22Rv1 (cell line): Measurements from ENCODE around the gene NDRG4.

Experiments
- H3K27ac ChIP-seq: fragments of 450-650 bp; 2 replicates; pipeline ENCODE4 v1.5.1; 2017
- ZFX ChIP-seq: fragments of 450-650 bp; IDR thresholded peaks from 2 replicates; pipeline ENCODE4 v1.6.1; 2017; ENCODE audit warnings: antibody characterized with exemption, borderline replicate concordance
- TF ChIP-seq, protein P1 (sequence below): fragments of 450-650 bp; IDR thresholded peaks from 2 replicates; pipeline ENCODE4 v1.5.1; 2017; ENCODE audit warnings: mild to moderate bottlenecking

The NDRG4 gene

DNA sequence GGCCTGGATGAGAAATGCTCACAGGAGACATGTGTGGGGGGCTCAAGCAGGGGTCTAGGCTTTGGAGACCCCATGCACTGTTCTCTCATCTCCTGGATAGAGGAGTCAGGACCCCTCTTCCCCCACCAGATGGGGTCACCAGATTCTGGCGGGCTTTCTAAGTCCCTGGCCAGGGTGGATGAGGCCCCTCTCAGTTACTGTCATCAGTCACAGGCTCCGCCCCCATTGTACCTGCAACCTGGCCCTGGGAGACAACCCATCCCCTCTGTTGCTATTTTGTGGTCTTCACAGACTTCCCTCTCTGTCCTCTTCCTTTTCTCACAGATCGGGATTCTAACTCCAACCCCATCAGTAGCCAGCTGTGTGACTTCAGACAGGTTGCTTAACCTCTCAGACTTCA lies 33.5 kb upstream of the NDRG4 start:
- TF ChIP-seq ZFX, result no peak
- TF ChIP-seq, protein P1, sequence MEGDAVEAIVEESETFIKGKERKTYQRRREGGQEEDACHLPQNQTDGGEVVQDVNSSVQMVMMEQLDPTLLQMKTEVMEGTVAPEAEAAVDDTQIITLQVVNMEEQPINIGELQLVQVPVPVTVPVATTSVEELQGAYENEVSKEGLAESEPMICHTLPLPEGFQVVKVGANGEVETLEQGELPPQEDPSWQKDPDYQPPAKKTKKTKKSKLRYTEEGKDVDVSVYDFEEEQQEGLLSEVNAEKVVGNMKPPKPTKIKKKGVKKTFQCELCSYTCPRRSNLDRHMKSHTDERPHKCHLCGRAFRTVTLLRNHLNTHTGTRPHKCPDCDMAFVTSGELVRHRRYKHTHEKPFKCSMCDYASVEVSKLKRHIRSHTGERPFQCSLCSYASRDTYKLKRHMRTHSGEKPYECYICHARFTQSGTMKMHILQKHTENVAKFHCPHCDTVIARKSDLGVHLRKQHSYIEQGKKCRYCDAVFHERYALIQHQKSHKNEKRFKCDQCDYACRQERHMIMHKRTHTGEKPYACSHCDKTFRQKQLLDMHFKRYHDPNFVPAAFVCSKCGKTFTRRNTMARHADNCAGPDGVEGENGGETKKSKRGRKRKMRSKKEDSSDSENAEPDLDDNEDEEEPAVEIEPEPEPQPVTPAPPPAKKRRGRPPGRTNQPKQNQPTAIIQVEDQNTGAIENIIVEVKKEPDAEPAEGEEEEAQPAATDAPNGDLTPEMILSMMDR, result no peak
- no peak overlapping the region for H3K27ac ChIP-seq

DNA sequence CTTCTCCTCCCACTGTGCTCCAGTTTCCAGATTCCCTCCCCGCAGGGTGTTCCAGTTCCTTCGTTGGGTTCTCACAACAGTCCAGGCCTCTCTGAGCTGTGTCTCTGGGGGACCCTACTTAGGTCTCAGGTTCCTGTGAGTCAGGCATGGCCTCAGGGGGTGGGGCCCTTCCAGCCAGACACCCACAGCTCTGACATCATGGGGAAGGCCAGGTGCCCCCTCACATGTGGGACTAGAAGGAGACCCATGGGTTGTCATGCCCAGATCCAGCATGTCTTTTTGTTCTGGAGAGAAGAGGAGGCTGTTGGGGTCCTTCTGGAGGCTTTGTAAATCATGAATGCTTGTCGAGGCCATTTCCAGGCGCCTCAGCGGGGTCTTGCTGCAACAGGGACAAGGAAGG lies 32.0 kb upstream of the NDRG4 start:
- TF ChIP-seq, protein P1, result no peak
- TF ChIP-seq ZFX, result no peak
- H3K27ac ChIP-seq, result no peak overlapping the region

DNA sequence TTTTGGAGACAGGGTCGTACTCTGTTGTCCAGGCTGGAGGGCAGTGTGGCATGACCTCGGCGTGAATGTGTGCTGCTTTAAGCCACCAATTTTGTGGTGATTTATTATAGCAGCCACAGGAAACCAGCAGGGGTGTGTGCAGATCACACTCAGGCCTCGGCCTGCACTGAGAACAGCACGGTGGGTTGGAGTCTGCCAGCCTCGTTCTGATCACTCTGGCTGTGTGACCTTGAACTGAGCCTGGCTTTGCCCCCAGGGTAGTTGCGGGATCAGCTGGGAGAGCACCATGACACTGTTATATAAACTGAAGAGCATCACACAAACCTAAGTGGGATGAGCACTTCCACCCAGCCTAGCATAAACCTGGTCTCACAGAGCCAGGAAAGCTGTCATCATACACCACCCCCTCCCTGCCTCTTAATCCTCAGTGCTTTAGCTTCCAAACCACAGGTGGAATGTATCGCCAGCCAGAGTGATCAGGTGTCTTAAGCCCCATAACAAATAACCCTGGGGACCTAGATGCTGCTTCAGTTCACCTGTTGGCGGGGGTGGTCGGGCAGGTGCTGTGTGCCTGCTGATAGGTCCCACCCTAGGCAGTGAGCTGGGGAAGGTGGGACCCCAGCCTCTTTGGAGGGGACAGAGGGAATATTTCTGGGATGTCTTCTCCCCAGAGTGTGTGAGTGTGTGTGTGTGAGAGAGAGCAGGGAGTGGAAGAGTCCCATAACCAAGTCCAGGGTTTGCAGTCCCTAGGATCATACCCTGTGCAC lies 28.6 kb upstream of the NDRG4 start:
- H3K27ac ChIP-seq, result no peak overlapping the region
- TF ChIP-seq, protein P1, result no peak
- no peak for TF ChIP-seq ZFX

DNA sequence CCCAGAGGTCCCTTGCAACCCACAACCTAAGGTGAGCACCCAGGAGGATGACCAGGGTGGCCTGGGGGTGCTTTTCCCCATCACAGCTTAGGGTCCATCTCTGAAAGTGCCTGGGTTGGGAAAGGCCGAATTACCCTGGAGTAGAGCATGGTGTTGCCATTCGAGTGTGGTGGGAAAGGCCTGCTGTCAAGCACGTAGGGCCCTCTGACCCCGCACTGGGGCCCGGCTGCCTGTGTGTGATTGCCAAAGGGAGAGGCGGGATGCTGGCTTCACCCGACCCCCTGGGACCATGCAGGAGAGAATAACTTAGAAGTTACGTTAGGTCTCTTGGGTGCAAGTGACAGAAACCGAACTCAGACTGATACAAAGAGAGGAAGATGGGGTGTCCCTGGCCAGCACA lies 27.7 kb upstream of the NDRG4 start:
- TF ChIP-seq, protein P1, result no peak
- no peak for TF ChIP-seq ZFX

DNA sequence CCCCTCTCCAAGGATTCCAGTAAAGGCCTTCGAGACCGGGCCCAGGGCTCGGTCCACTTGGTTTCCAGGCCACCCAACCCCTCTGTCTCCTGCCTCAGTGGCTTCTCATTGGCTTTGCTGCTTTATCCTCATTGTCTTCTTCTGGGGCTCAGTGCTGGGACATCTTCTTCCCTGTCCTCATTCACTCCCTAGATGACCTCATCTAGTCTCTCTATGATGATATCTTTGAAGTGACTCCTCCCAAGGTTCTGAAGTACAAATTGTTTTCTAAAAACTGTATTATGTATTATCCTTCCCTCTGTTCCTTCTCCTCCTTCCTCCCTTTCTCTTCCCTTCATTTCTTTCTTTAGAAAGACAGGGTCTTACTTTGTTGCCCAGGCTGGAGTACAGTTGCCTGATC lies 27.1 kb upstream of the NDRG4 start:
- TF ChIP-seq, protein P1, result no peak
- no peak for TF ChIP-seq ZFX

More for the DNA sequence above, 27.7 kb upstream of the NDRG4 start:
- no peak overlapping the region for H3K27ac ChIP-seq

DNA sequence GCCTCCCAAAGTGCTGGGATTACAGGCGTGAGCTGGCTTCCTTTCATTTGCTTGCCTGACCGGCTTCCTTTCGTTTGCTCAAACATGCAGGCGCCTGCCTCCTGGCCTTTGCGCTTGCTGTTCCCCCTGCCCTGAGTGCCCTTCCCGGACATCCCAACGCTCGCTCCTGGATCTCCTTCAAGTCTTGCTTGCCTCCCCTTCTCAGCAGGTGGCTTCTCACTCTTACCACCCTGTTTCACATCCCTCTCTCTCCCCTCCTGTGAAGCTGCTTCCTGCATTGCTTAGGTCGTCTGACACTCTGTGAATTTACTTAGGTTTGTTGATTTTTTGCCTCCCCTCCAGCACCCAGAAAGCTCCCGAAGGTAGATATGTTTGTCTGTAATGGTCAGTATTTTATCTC lies 25.6 kb upstream of the NDRG4 start:
- H3K27ac ChIP-seq, result no peak overlapping the region
- no peak for TF ChIP-seq ZFX
- TF ChIP-seq, protein P1, result no peak

More for the DNA sequence above, 27.1 kb upstream of the NDRG4 start:
- no peak overlapping the region for H3K27ac ChIP-seq

DNA sequence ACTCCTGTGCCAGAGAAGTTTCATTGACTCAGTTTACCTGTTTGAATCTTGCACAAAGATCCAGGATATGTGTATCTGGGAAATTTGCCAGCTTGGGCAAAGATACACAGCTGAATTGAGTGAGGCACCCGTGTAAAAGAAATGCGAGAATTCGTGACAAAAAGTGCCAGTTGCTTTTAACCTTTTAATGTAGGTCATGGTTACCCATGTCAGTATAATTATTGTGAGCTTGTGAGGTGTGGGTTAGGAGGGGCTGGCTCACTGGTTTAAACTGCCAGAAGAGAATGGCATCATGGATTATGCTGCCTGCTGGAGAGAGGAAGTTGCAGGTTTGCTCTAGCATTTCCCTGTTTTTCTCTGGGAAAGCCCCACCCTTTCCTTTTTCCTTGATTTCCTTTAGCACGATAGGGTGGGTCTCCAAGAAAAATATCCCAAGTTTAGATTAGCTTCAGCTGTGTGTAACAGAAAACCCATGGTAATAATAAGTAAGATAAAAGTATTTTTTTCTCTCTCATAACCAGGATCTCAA lies 24.8 kb upstream of the NDRG4 start:
- no peak for TF ChIP-seq ZFX
- TF ChIP-seq, protein P1, result no peak
- H3K27ac ChIP-seq, result no peak overlapping the region
